Esophagus squamous epithelium (tissue), 4 donors: Measurements from ENCODE around the gene LAPTM4A.

ENCODE experiments used
- CTCF ChIP-seq, 6 experiments: fragments of 450-650 bp in 4 of 6; fragments of 200-600 bp in 2 of 6; sonication (generic) in 2 of 6; IDR thresholded peaks; one replicate each; pipeline ENCODE4 v1.5.1; 2016 to 2019; ENCODE audit warnings: antibody characterized with exemption in 6 of 6, mild to moderate bottlenecking in 4 of 6, moderate library complexity in 4 of 6
- POLR2A ChIP-seq, 4 donors: fragments of 450-650 bp; IDR thresholded peaks; one replicate each; pipeline ENCODE4 v1.6.1; 2017; ENCODE audit warnings: antibody characterized with exemption in 4 of 4, mild to moderate bottlenecking in 4 of 4, moderate library complexity in 3 of 4

GRCh38 chr2:20079546-20080115 lies 28.2 kb upstream of the LAPTM4A start:
- no peak for TF ChIP-seq POLR2A (IDR thresholded peaks at IDR 0.05)
- no peak for TF ChIP-seq CTCF (IDR thresholded peaks at IDR 0.05)
